Measurements from ENCODE around the gene IL17RE. TPM values are rescaled to one million over a fixed set of nuclear protein-coding genes. Genes with fewer than 3 reads are reported as not detected.

IL17RE gene
- total and polyA plus RNA-seq, 2 of the 13 experiments (the other 11 are each of a cell fraction or from before 2014, with no cell fraction given), result 14.5 to 24.1 TPM

DNA sequence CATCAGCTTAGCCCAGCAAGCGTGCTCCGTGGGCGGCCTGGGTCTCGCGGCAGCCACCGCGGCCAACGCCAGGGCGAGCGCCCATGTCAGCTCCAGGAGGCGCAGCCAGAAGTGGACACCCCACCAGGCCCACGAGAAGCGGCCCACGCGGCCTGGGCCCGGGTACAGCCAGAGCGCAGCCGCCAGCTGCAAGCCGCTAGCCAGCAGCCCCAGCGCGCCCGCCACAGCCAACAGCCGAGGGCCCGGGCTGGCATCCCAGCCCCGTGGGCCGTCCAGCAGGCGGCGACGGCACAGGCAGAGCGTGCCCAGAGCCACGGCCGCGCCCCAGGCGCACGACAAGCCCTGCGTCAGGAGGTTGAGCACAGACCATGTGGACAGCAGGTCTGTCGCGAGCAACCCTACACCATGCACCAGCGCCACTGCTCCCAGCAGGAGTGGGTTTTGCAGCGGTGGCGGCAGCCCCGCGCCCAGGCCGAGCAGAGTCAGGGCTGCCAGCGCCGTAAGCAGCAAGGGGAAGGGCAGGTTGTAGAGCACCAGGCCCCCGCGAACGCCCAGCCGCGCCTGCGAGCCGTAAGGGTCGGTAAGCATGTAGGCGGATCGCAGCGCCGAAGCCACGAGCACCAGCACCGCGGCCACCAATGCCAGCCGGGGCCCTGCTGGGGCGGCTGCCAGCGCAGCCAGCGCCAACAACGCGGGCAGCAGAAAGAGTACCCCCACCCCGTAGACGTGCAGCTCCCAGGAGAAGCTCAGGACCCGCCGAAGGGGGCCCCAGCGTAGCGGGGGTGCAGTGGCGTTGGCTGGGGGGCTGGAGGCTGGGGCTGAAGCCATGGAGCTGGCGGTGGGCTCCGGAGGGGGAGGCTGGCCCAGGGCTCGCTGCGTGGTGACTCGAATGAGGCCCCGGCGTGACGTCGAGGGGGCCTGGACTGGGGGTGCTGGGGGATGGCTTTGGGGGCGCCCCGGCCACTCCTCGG, 44.7 kb downstream of the IL17RE start (continued):
- TF ChIP-seq, protein P1, sequence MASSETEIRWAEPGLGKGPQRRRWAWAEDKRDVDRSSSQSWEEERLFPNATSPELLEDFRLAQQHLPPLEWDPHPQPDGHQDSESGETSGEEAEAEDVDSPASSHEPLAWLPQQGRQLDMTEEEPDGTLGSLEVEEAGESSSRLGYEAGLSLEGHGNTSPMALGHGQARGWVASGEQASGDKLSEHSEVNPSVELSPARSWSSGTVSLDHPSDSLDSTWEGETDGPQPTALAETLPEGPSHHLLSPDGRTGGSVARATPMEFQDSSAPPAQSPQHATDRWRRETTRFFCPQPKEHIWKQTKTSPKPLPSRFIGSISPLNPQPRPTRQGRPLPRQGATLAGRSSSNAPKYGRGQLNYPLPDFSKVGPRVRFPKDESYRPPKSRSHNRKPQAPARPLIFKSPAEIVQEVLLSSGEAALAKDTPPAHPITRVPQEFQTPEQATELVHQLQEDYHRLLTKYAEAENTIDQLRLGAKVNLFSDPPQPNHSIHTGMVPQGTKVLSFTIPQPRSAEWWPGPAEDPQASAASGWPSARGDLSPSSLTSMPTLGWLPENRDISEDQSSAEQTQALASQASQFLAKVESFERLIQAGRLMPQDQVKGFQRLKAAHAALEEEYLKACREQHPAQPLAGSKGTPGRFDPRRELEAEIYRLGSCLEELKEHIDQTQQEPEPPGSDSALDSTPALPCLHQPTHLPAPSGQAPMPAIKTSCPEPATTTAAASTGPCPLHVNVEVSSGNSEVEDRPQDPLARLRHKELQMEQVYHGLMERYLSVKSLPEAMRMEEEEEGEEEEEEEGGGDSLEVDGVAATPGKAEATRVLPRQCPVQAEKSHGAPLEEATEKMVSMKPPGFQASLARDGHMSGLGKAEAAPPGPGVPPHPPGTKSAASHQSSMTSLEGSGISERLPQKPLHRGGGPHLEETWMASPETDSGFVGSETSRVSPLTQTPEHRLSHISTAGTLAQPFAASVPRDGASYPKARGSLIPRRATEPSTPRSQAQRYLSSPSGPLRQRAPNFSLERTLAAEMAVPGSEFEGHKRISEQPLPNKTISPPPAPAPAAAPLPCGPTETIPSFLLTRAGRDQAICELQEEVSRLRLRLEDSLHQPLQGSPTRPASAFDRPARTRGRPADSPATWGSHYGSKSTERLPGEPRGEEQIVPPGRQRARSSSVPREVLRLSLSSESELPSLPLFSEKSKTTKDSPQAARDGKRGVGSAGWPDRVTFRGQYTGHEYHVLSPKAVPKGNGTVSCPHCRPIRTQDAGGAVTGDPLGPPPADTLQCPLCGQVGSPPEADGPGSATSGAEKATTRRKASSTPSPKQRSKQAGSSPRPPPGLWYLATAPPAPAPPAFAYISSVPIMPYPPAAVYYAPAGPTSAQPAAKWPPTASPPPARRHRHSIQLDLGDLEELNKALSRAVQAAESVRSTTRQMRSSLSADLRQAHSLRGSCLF (CRISPR knock-in tag; IDR thresholded peaks at IDR 0.05; ENCODE audit: borderline replicate concordance), result no peak
- 0 out of 2 replicates have a peak, but pooled peaks have one; percentile 10 for TF ChIP-seq ZNF549 (CRISPR knock-in tag; IDR thresholded peaks at IDR 0.05)
- TF ChIP-seq, protein P2, sequence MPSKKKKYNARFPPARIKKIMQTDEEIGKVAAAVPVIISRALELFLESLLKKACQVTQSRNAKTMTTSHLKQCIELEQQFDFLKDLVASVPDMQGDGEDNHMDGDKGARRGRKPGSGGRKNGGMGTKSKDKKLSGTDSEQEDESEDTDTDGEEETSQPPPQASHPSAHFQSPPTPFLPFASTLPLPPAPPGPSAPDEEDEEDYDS (CRISPR knock-in tag; IDR thresholded peaks at IDR 0.05), result no peak
- TF ChIP-seq PITX1 (CRISPR knock-in tag; IDR thresholded peaks at IDR 0.05), result peak; percentile 25; the same call in 1 of the 2 replicates
- TF ChIP-seq, protein P3, sequence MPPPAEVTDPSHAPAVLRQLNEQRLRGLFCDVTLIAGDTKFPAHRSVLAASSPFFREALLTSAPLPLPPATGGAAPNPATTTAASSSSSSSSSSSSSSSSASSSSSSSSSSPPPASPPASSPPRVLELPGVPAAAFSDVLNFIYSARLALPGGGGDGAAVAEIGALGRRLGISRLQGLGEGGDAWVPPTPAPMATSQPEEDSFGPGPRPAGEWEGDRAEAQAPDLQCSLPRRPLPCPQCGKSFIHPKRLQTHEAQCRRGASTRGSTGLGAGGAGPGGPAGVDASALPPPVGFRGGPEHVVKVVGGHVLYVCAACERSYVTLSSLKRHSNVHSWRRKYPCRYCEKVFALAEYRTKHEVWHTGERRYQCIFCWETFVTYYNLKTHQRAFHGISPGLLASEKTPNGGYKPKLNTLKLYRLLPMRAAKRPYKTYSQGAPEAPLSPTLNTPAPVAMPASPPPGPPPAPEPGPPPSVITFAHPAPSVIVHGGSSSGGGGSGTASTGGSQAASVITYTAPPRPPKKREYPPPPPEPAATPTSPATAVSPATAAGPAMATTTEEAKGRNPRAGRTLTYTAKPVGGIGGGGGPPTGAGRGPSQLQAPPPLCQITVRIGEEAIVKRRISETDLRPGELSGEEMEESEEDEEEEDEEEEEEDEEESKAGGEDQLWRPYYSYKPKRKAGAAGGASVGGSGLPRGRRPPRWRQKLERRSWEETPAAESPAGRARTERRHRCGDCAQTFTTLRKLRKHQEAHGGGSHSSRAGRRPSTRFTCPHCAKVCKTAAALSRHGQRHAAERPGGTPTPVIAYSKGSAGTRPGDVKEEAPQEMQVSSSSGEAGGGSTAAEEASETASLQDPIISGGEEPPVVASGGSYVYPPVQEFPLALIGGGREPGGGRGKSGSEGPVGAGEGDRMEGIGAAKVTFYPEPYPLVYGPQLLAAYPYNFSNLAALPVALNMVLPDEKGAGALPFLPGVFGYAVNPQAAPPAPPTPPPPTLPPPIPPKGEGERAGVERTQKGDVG (CRISPR knock-in tag; IDR thresholded peaks at IDR 0.05; ENCODE audit: borderline replicate concordance), result no peak; the same call in 1 of the 2 replicates
- TF ChIP-seq HNF4G (IDR thresholded peaks at IDR 0.05; ENCODE audit: borderline replicate concordance, low read depth, low read length), result no peak
- TF ChIP-seq HNF4G (CRISPR knock-in tag; IDR thresholded peaks at IDR 0.05; ENCODE audit: borderline replicate concordance, low read depth), result no peak
- peak; percentile 58; the same call in 1 of the 2 replicates for TF ChIP-seq ZNF430 (CRISPR knock-in tag; IDR thresholded peaks at IDR 0.05)
- TF ChIP-seq HES4 (CRISPR knock-in tag; IDR thresholded peaks at IDR 0.05; ENCODE audit: borderline replicate concordance), result peak; percentile 56; the same call in 1 of the 2 replicates
- TF ChIP-seq ARNT (IDR thresholded peaks at IDR 0.05), result no peak
- 0 out of 2 replicates have a peak, but pooled peaks have one; percentile 47 for TF ChIP-seq TARDBP (CRISPR knock-in tag; IDR thresholded peaks at IDR 0.05)
- TF ChIP-seq MIER3 (CRISPR knock-in tag; IDR thresholded peaks at IDR 0.05; ENCODE audit: borderline replicate concordance), result no peak
- TF ChIP-seq, protein P4, sequence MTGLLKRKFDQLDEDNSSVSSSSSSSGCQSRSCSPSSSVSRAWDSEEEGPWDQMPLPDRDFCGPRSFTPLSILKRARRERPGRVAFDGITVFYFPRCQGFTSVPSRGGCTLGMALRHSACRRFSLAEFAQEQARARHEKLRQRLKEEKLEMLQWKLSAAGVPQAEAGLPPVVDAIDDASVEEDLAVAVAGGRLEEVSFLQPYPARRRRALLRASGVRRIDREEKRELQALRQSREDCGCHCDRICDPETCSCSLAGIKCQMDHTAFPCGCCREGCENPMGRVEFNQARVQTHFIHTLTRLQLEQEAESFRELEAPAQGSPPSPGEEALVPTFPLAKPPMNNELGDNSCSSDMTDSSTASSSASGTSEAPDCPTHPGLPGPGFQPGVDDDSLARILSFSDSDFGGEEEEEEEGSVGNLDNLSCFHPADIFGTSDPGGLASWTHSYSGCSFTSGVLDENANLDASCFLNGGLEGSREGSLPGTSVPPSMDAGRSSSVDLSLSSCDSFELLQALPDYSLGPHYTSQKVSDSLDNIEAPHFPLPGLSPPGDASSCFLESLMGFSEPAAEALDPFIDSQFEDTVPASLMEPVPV (CRISPR knock-in tag; IDR thresholded peaks at IDR 0.05), result peak; percentile 28
- TF ChIP-seq PLRG1 (conservative IDR thresholded peaks at IDR 0.05), result no peak
- TF ChIP-seq NFE2L1 (CRISPR knock-in tag; IDR thresholded peaks at IDR 0.05; ENCODE audit: borderline replicate concordance), result no peak; the same call in 1 of the 2 replicates
- no peak for TF ChIP-seq ZBTB20 (CRISPR knock-in tag; IDR thresholded peaks at IDR 0.05; ENCODE audit: borderline replicate concordance, low read depth)
- TF ChIP-seq ZBTB42 (CRISPR knock-in tag; IDR thresholded peaks at IDR 0.05), result peak; percentile 41; the same call in 1 of the 2 replicates
- no peak for TF ChIP-seq IKZF1 (IDR thresholded peaks at IDR 0.05)

Data from HepG2 (cell line).